HG03439 (cell line): Measurements from ENCODE around the gene GPR31.

ENCODE experiments used
- ATAC-seq: cut with Tn5 transposase; IDR thresholded peaks from one replicate; pipeline ENCODE4 v1.9.1; 2021; ENCODE audit warnings: mild to moderate bottlenecking, moderate library complexity; ENCODE audit not compliant: unreplicated experiment

The GPR31 gene

DNA sequence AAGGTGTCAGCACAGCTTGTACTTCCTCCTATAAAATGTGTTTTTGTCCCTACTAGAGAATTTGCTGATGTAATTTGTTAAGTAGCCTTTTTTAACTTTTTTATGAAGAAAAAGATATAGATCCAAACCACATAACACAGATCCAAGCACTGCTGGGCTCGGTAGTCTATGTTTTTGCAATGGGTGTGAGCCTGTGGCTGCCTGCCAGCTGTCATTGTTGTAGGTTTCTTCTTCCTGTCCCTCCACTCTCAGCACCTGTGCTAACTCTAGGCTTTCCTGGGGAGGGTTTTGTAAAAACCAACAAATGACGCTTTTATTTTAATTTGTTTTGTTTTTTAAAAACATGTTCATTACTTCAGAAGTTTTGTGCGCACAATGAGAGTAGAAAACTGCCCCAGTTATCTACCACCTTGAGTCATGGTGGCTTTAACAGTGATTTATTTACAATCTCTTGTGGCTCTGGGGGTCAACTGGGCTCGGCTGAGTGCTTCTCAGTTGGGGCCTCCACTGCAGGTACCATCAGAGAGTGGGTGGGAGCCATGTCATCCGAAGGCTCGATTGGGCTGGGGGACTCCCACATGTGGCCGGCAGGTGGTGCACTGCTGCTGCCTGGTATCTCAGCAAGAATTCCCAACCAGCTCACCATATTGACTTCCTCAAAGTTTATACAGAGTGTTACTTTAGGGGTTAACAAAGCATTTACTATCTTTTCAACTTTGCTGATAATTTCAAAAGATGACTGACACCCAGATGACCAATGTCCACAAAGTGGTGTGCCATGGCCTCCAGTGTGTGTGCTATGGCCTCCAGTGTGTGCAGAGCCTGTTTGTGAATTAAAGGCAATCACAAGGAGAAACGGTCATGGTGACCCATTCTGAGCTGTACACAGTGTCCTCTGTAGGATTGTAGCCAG lies 37.9 kb downstream of the GPR31 start:
- no peak for ATAC-seq

- no peak for ATAC-seq
Measured at GRCh38 chr6:167118839-167119238, 38.9 kb downstream of the GPR31 start.

- no peak for ATAC-seq
Measured at GRCh38 chr6:167118006-167118405, 39.8 kb downstream of the GPR31 start.

DNA sequence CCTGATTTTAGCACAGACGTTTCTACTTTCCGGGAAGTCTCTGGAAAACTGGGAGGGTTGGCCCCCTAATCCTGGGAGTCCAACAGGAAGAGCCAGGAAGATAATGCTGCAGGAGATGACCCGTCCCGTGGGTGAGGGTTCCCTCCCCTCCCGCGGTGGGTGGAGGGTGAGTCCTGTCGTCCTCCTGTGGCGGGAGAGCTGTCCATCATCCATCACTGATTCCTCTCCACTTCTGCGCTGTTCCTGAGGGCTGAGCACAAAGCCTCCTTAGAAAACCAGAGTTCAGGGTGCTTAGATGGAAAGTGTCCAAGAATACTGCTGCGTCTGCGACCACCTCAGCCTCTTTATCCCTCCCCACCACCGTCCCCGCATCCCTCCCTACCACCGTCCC lies 40.9 kb downstream of the GPR31 start:
- ATAC-seq, result no peak

- ATAC-seq, result no peak
Measured at GRCh38 chr6:167116109-167116837, 41.5 kb downstream of the GPR31 start.

DNA sequence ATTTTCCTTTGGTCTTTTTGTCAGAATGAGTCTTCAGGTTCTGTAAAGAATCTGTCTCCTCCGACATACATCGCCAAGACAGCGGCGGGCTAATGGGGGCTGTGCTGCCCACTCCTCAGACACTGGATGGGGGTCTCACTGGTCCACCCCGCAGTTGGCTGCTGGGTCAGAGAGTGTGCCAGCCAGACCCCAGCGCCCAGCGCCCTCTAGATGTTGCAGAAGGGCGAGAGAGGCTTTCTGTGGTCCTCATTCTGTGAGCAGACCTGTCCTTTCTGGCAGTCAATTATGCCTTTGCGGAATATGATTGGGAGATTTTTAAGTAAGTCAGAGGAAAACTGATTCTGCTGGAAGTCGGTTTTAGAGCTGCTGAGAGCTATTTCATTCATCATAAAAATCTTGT lies 42.7 kb downstream of the GPR31 start:
- ATAC-seq, result no peak

- peak; percentile 81 for ATAC-seq
Measured at GRCh38 chr6:167113935-167114910, 43.6 kb downstream of the GPR31 start.

DNA sequence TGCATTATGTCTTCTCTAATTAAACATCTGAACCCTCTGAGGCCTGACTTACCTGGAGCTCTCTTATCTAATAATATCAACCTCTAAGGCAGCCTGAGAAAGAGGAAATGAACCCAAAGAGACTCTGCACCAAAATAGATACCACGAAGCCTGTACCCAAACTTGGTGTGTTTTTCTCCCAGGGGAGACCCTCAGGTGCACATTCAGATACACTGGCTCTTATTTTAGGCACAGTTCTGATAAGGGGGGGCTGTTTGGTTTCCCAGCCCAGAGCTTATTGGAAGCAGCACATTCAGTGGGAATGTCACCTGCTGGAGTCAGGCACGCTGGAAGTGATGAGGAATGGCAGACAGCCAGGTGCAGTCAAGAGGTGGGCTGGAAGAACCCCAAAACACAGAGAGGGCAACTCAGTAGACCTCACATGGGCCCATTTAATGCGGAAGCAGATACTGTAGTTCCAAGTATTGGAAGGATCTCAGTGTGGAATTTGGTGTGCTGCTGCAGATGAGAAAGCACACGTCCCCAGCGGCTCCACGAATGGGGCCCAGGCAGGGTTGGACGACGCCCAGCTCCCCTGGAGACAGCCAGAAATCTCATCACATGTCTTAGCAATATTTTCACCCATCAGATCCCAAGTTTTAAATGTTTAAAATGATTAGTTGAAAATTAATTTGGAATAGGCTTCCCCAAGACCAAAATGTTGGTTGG lies 44.6 kb downstream of the GPR31 start:
- ATAC-seq, result peak; percentile 52

- no peak for ATAC-seq
Measured at GRCh38 chr6:167112421-167112820, 45.4 kb downstream of the GPR31 start.

- no peak for ATAC-seq
Measured at GRCh38 chr6:167111597-167111996, 46.2 kb downstream of the GPR31 start.

DNA sequence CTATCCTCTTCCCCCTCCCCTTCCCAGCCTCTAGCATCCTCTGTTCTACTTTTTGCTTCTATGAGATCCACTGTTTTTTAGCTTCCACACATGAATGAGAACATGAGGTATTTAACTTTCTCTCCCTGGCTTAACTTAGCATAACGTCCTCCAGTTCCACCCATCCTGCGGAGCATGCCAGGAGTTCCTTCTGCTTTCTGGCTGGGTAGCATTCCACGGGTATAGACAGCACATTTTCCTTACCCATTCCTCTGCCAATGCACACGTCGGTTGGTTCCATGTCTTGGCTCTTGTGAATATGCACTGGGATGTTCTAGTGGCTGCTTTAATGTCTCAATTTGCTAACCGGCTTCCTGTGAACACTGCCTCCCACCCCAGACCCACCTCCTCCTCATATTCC lies 48.1 kb downstream of the GPR31 start:
- no peak for ATAC-seq

DNA sequence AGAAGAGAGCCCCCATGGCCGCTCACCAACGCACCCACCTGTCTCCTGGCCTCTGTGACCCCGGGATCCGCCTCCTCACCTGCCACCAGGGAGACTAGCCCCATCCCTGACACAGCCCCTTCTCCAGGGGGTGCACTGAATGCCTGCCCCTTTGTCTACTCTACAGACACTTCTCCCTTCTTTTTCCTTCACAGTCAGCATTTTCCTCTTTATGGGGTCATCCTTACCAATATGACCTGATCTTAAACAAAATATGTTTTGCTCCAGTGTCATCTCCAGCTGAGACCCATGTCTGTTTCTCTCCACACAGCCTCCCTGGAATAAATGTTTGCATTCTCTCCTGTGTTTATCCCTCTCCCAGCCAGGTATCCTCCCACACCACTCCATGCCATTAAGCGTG lies 49.5 kb downstream of the GPR31 start:
- no peak for ATAC-seq

GRCh38 chr6:167107787-167108186 lies 50.0 kb downstream of the GPR31 start:
- ATAC-seq, result no peak

DNA sequence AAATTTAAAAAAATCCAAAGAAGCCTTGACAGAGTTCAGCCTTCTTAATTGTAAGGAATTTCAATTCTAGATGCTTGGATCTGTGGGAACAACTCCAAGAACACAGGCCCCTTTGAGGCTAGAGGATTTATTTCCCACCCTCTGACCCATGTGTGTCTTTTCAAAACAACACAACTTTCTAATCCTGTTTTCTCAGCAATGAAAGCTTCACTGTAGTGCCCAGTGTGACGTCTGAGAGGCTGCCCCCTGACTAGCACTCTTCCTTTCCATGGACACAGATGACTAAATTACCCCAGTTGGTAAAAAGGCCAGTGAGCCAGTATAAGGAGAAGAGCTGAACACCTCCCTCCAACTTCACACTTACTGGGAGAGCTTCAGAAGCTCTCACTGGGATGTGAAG lies 51.4 kb downstream of the GPR31 start:
- no peak for ATAC-seq
